Fibroblast of peridontal ligament (primary cell): ENCODE data around the gene TUBGCP4.
"Not testable (repeated sequence)": the region's sequence is repeated elsewhere in the genome, so short reads cannot be mapped to it uniquely, and the experiment has no call there.

ENCODE experiments used
- DNase-seq: peaks from one replicate; pipeline ENCODE4 v3.0.0-alpha.2; 2010; ENCODE audit errors: extremely low read depth

Gene TUBGCP4

GRCh38 chr15:43370975-43371974, at the start of gene TUBGCP4, which contains the start of gene ZSCAN29:
Gene TUBGCP4, plus strand, starts transcription at chr15:43371101. Its CDS starts 254 bp downstream, at chr15:43371355.
Gene ZSCAN29, minus strand, starts transcription at chr15:43371043. Its CDS starts 1,130 bp downstream, at chr15:43369913.
- peak; percentile 62 for DNase-seq

- no peak for DNase-seq
Measured at GRCh38 chr15:43325039-43325684, 45.7 kb upstream of the TUBGCP4 start.

DNA sequence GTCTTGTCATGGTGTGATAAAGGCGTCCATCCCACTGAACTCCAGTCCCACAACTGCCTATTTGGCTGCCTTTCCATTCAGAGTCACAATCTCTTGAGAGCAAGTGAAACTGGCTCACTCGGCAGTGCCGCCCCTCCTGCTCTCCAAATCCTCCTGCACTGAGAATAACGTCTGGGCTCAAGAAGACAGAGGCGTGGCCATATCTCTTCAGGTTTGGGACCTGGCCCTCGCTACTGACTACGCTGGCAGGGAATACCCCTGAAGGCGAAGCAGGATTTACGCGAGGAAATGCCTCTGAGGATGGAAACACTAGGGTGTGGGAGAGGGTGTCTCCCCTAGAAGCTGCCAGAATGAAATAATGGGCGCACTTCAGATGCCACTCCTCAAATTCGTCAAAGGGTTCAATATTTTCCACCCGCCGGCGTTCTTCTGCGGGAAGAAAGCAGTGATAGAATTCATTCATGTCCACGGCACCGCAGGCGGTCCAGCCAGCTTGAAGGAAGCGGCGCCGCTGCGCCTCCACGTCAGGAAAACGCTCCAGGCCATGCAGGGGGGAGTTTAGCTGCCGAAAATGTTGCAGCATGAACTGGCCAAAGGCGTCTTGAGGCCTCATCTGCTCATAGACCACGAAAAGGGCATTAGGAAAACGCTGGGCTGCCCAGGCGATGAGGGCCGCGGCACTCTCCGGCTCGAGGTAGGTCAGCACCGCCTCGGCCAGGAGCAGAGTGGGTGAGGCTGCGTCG, 41.5 kb upstream of the TUBGCP4 start:
- DNase-seq, result peak; percentile 33

DNA sequence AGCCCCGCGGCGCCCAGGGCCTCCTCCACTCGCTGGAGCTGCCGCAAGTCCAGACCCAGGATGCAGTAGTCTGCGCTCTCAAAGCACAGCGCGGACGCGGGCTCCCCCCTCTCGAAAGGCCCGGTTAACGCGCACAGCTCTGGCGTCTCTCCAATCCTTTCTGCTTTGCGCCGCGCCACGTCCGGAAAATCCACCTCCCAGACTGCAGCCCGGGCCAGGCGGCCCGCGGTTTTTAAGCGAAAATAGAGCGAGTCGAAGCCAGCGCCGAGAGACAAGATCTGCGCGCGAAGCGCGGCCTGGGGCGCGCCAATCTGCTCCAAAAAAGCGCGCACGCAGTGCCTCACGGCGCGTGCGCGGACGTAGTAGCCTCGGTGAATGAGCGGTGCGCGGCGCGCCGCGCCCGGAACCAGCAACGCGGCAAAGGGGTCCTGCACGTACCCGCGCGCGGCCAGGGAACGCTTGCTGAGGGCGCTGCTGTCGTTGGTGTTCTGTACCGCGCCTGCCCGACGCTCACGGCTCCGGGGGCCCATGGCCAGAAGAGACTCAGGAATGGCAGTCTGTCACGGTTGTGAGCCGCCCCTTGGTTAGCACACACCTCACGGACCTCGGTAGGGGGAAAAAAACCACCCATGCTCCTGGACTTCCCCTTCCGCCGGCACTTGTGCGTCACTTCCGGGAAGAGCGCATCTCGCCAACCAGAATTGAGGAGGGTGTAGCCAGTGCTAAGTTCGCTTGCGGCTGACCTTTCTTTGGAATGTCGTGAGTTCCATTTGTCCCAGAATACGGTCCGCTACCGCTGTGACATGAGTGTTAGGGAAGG, 40.7 kb upstream of the TUBGCP4 start, which contains the start of gene LCMT2:
Gene LCMT2, minus strand, starts transcription at position 614 of the 820 bp plus-strand sequence. Its CDS starts 84 bp downstream, at position 530.
- peak; percentile 94 for DNase-seq

- DNase-seq, result no peak
Measured at GRCh38 chr15:43330780-43331087, 40.2 kb upstream of the TUBGCP4 start.

DNA sequence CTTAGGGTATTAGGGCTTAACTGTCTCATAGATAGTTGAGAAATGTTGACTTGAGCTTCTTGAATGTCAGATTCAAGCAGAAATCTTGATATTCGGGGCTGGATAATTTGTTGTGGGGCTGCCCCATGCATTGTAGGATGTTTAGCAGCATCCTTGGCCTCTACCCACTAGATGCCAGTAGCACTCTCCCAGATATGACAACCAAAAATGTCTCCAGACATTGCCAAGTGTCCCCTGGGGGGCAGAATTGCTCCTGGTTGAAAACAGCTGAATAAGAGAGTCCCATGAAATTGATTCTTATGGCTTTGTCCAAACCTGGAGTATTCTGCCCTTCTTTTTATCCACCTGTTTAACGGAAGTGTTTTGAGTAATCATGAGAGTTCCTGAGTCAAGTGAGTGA, 24.6 kb upstream of the TUBGCP4 start:
- DNase-seq, result no peak

- DNase-seq, result no peak
Measured at GRCh38 chr15:43347114-43347513, 23.8 kb upstream of the TUBGCP4 start.

- DNase-seq, result no peak
Measured at GRCh38 chr15:43352693-43353382, 18.1 kb upstream of the TUBGCP4 start.

- no peak for DNase-seq
Measured at GRCh38 chr15:43360821-43361220, 10.1 kb upstream of the TUBGCP4 start.

GRCh38 chr15:43361313-43361903, 9.5 kb upstream of the TUBGCP4 start:
- DNase-seq, result no peak

GRCh38 chr15:43370310-43370974, 459 bp upstream of the TUBGCP4 start:
- DNase-seq, result peak; percentile 37

DNA sequence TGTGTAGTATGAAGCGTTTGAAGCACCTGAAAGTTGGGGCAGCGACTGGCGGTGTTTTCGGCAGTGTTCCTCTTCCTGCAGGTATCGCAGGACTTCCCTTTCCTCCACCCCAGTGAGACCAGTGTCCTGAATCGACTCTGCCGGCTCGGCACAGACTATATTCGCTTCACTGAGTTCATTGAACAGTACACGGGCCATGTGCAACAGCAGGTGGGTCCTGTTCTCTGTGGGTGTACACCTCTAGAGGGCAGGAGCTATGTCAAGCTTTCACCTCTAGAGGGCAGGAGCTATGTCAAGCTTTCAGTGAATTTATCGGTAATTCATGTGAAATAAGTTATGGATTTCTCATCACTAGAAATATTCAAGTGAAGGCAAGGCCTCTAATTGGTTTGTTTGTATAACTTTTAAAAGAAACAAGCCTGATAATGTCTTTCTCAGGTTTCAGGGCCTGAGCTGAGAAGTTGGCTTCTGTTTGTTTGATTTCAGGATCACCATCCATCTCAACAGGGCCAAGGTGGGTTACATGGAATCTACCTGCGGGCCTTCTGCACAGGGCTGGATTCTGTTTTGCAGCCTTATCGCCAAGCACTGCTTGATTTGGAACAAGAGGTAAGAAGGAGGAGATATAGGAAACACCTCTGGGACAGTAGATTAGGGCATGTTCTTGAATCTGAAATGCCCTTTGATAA, 5.3 kb downstream of the TUBGCP4 start:
- DNase-seq, result peak; percentile 53

GRCh38 chr15:43378601-43379000, 7.7 kb downstream of the TUBGCP4 start:
- no peak for DNase-seq

- no peak for DNase-seq
Measured at GRCh38 chr15:43382310-43382709, 11.4 kb downstream of the TUBGCP4 start.

DNA sequence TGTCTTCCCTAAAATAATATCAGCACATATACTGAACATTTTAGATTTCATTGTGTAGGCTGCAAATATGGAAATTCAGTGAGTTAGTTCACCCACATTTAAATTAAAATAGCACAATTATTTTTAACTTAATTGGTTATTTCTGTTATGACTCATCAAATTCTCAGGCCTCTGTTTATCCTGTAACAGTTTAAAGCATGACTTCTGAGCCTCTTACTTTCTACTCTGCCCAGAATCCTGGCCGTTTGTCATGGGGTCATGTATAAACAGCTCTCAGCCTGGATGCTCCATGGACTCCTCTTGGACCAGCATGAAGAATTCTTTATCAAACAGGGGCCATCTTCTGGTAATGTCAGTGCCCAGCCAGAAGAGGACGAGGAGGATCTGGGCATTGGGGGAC, 12.2 kb downstream of the TUBGCP4 start:
- DNase-seq, result peak; percentile 61

DNA sequence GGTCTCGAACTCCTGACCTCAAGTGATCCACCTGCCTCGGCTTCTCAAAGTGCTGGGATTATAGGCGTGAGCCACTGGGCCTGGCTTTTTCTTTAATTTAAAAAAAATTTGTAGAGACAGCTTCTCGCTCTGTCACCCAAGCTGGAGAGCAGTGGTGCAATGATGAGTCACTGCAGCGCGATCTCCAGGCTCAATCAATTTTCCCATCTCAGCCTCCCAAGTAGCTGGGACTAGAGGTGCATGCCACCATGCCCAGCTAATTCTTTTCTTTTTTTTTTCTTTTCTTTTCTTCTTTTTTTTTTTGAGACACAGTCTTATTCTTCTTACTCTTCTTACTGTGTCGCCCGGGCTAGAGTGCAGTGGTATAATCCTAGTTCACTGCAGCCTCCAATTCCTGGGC, 19.8 kb downstream of the TUBGCP4 start:
- no peak for DNase-seq

DNA sequence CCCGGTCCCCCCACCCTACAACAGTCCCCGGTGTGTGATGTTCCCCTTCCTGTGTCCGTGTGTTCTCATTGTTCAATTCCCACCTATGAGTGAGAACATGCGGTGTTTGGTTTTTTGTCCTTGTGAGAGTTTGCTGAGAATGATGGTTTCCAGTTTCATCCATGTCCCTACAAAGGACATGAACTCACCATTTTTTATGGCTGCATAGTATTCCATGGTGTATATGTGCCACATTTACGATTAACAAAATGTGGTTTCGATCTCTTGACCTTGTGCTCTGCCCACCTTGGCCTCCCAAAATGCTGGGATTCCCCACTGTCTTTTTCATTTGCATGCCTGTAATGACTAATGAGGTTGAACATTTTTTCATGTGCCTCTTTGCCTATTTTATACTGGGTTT, 22.7 kb downstream of the TUBGCP4 start:
- not testable (repeated sequence) for DNase-seq

DNA sequence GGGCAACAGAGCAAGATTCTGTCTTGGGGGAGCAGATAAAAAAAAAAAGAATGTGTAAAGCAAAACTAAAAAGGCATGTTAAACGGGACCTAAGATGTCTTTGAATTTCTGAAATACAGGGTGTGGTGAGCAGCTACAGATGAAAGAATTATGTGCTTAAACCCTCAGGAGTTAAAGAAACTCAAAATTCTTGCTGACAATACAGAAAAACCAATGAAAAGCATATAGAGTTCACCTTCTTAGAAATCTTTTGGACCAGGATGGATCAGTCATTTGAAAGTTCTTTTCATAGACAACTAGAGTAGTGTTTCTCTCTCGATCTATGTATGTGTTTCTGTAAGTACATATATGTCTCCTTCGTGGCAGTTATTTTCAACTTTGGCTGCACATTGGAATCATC, 31.4 kb downstream of the TUBGCP4 start:
- DNase-seq, result no peak

DNA sequence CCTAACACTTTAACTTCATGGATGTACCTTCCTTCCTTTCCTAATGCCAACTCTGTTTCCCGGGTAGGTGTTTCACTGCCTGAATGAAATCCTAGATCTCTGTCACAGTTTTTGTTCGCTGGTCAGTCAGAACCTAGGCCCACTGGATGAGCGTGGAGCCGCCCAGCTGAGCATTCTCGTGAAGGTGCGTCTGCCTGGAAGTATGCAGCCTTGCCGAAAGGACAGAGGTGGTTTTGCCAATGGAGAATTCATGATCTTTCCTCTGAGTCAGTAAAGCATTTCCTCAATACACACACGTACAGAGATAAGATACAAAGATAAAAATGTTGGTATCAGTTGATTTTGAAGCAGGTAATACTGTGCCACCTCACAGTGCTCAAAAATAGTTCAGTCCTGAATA, 32.7 kb downstream of the TUBGCP4 start:
- DNase-seq, result no peak
